Right lobe of liver (tissue), 6 donors: ENCODE data around the gene HOXD8. TPM values are rescaled to one million over a fixed set of nuclear protein-coding genes. Genes with fewer than 3 reads are reported as not detected.
A peak's percentile ranks its signal among the peaks of the same experiment; 100 is the strongest.

ENCODE experiments used
- ATAC-seq, 4 donors: fragments of 200-7000 bp; cut with Tn5 transposase; one replicate each; pipeline ENCODE4 v1.9.1; 2020; ENCODE audit warnings: mild to moderate bottlenecking in 4 of 4, moderate library complexity in 4 of 4
- DNase-seq, 3 donors: peaks; one replicate each; pipeline ENCODE4 v3.0.0-alpha.2; 2020
- H3K27ac ChIP-seq, 3 donors: fragments of 200-600 bp; one replicate each; pipeline ENCODE4 v1.8.0; 2022
- H3K27me3 ChIP-seq, 2 donors: fragments of 200-600 bp; one replicate each; pipeline ENCODE4 v1.8.0; 2022
- H3K36me3 ChIP-seq, 4 donors: fragments of 200-600 bp; sonication (generic) in 1 of 4; one replicate each; pipeline versions ENCODE4 v1.5.1 to v1.8.0; 2017 to 2022; ENCODE audit warnings: control low read depth in 1 of 4
- H3K4me1 ChIP-seq, 4 donors: fragments of 200-600 bp; sonication (generic) in 1 of 4; one replicate each; pipeline versions ENCODE4 v1.5.1 to v1.8.0; 2017 to 2022; ENCODE audit warnings: control low read depth in 1 of 4
- H3K4me3 ChIP-seq, 3 donors: fragments of 200-600 bp; one replicate each; pipeline ENCODE4 v1.8.0; 2022
- H3K9me3 ChIP-seq, 4 donors: fragments of 200-600 bp; sonication (generic) in 1 of 4; one replicate each; pipeline versions ENCODE4 v1.5.1 to v1.8.0; 2017 to 2022; ENCODE audit warnings: control low read depth in 1 of 4
- CTCF ChIP-seq, 4 donors: fragments of 200-600 bp in 3 of 4; fragments of 450-650 bp in 1 of 4; IDR thresholded peaks; one replicate each; pipeline versions ENCODE4 v1.5.1 to v1.8.0; 2016 to 2022; ENCODE audit warnings: antibody characterized with exemption in 4 of 4, mild to moderate bottlenecking in 2 of 4
- POLR2A ChIP-seq: fragments of 450-650 bp; IDR thresholded peaks from one replicate; pipeline ENCODE4 v1.6.1; 2017; ENCODE audit warnings: antibody characterized with exemption, mild to moderate bottlenecking
- WGBS: methylation state at CpG from one replicate; pipeline ENCODE4 v1.1.6; 2018; ENCODE audit warnings: low coverage, low lambda C conversion rate; ENCODE audit not compliant: insufficient coverage; ENCODE audit errors: missing lambda C conversion rate; 5-methylcytosine and 5-hydroxymethylcytosine counted together
- intact Hi-C, 2 donors: fragments of 100-400 bp; cut with DNase I; formaldehyde crosslinking; loops; one replicate each; pipeline versions ENCODE4 v1.11.2 to v1.14.1; 2022
- total RNA-seq, 6 experiments: library from RNA; depleted of rRNA in 2 of 6; stranded (reverse); fragments of >200 nt in 2 of 6; fragmentation: NEBNext Ultra II Directional in 3 of 6; extraction: Animal tissue kit (Norgen Biotek cat#: 25700) in 3 of 6; gene quantifications; one replicate each; pipeline versions ENCODE4 v1.1.0 to v1.2.4, GENCODE V29; 2016 to 2023
- donor health status: DM: no; HTN: yes; CAD: no.
- donor health status: DM: no; HTN: no; CAD: no.
- donor health status: DM: no; HTN: no; CAD: no.
- donor health status: DM: no; HTN: yes; CAD: no.
- donor health status: DM: no; HTN: yes; CAD: no.

The HOXD8 gene
- total RNA-seq, 6 experiments from 2014 or later, result 0.74 TPM; not detected in 5

DNA sequence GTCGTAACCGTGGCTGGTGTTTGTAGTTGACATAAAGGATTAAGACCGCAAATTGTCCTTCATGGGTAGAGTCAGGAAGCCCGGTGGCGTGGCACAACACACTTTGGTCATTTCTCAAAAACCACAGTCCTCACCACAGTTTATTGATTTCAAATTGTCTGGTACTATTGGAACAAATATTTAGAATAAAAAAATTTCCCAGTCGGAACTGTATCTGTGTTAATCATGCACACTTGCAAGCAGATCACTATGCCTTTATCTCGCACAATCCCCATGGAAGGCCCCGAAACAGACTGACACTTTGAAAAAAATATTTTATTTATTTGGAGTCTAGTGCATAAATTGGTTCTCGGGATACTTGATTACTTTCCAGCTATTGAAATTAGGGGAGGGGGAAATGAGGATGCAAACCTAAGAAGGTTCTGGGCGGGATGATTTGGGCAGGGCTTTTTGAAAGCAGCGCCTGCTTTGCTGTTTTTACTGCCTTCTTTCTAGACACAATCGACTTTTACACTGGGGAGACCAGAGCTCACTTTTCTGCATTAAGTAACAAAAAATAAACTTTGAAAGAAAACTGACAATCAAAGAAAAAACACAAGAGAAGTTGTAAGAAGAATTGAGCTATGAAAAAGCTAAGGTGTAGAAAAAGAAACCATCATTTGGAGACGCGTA lies 43.5 kb downstream of the HOXD8 start:
- Histone ChIP-seq H3K9me3 (no peaks in the 10 kb centered on the region), H3K4me3 (no peak overlapping the region), H3K27ac (no peak overlapping the region), H3K36me3 (no peaks in the 10 kb centered on the region), H3K27me3 (peaks cover 20 to 59% of the 10 kb centered on the region in 2 donors), H3K4me1 (no peaks in the 10 kb centered on the region)
- intact Hi-C loops, result no loop called here
- TF ChIP-seq POLR2A, result no peak
- TF ChIP-seq CTCF (IDR thresholded peaks at IDR 0.05), result no peak
- DNase-seq (no peak), ATAC-seq (no peak)
- 15% methylated on average over 14 of the region's 14 CpGs for WGBS

DNA sequence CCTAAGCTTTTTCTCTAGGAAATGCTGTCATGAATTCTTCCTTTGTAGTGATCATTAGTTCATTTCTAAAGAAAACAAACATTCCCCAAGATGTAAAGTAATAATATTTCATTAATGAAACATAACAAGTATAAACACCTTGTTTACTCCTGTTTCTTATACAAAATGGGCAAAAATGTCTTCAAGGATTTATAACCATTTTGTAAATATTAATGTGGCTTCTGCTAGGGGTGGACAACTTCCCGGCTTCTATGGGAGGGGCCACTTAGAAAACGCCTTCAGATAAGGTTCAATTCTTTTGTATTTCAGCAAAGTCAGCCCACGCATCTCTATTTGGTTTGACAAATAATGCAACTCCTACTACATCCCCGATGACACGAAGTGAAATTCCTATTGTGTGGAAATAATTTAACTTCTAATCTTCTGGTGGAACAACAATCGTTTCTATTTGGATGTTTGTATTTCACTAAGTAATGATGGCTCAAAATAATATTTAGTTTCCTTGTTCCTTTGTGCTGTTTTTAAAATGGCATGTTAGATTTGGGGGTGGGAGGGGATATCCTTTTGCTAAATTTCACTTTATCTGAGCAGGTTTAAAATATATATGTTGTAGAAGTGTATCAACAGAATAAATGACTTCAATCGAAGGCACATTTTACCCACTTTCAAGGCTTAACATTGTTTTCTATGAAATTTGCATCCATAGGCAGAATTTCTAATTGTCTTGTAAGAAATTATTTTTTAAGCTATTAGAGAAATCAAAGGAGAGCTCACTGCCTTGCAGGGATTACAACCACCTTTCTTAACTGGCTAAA lies 44.3 kb downstream of the HOXD8 start:
- intact Hi-C loops, result no loop called here
- H3K27ac ChIP-seq, result no peak overlapping the region
- DNase-seq (no peak), ATAC-seq (no peak)
- peaks cover 25 to 58% of the 10 kb centered on the region in 2 donors for H3K27me3 ChIP-seq
- H3K9me3 ChIP-seq, result no peaks in the 10 kb centered on the region
- TF ChIP-seq CTCF (IDR thresholded peaks at IDR 0.05) (no peak), POLR2A (no peak)
- H3K4me1 ChIP-seq, result no peaks in the 10 kb centered on the region
- 8% methylated on average over 7 of the region's 7 CpGs for WGBS
- H3K36me3 ChIP-seq, result no peaks in the 10 kb centered on the region
- no peak overlapping the region for H3K4me3 ChIP-seq

DNA sequence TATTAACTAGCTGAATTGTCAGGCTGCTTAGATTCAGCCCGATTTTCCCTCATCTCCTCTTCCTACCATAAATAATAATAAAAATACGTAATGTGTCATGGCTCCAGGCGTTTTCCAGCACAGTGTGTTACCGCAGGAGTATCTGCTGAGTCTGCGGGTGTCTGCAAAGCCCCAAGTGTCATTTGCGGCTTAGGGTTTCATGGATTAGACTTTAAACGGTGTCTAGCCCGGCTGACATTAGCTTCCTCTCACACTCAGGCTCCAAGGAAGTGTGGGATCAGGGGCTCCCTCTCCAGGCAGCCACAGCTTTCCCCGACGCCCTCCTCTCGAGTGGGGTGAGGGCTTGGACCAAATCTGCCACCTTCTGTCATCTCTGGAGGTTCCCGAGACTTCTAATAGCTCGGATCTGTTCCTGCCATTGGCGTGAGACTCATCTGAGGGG lies 44.9 kb downstream of the HOXD8 start:
- intact Hi-C loops, result no loop called here
- TF ChIP-seq POLR2A (no peak), CTCF (IDR thresholded peaks at IDR 0.05) (no peak)
- no peak overlapping the region for H3K4me3 ChIP-seq
- no peaks in the 10 kb centered on the region for H3K9me3 ChIP-seq
- no peaks in the 10 kb centered on the region for H3K36me3 ChIP-seq
- WGBS, result under 1% methylated on average over 12 of the region's 14 CpGs
- H3K27ac ChIP-seq, result no peak overlapping the region
- no peak for ATAC-seq
- H3K4me1 ChIP-seq, result no peaks in the 10 kb centered on the region
- no peak for DNase-seq
- H3K27me3 ChIP-seq, result peaks cover 25 to 61% of the 10 kb centered on the region in 2 donors

DNA sequence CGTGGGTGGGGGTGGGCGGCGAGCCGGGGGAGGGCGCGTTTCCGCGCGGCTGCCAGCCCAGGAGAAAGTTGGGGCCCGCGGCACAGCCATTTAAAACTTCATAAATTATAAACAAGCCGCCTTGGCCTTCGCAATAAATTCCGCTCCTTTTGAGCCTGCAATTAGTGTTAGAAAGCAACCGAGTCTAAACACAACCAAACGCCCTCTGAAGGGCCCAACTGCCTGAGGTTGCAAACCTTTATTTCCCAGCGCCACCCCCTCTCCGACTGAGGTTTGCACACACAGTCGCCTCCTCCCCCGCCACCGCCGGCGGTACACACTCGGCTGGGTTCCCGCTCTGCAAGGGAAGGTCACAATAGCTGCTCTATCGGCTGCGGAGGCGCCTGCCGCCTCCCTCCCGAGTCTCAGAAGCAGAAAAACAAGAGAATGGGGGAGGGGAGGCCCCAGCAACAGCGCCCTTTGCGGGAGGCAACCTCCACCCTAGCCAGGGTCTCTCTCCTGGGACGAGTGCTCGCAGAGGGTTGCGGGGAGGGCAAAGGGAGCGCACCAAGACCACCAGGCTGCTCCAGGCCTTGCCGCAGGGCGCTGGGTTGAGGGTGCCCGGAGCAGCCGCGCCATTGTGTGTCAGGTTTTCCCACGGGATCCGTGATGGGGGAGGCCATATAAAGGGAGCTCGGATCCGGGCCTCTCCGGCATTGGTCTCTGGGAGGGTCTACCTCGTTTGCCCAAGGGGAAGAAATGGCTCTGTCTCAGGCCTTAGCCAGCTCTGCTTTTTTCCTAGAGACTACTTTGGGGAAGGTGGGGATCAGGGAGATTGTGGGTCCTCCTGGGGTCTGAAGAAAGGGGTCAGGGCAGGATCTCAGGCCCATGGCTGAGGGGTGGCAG lies 45.6 kb downstream of the HOXD8 start:
- TF ChIP-seq POLR2A (no peak), CTCF (IDR thresholded peaks at IDR 0.05) (no peak)
- ATAC-seq (peak; percentile 24 to 36 (median 28)), DNase-seq (no peak)
- Histone ChIP-seq H3K27ac (no peak overlapping the region), H3K27me3 (peaks cover 25 to 64% of the 10 kb centered on the region in 2 donors), H3K4me1 (no peaks in the 10 kb centered on the region), H3K4me3 (no peak overlapping the region), H3K36me3 (no peaks in the 10 kb centered on the region), H3K9me3 (no peaks in the 10 kb centered on the region)
- intact Hi-C loops, result no loop called here
- WGBS, result under 1% methylated on average over 20 of the region's 47 CpGs
